HG02623 (cell line): ENCODE measurements around the gene GRHL1.

Experiments
- ATAC-seq: cut with Tn5 transposase; IDR thresholded peaks from one replicate; pipeline ENCODE4 v1.9.1; 2021; ENCODE audit warnings: moderate library complexity; ENCODE audit not compliant: unreplicated experiment

Gene GRHL1

DNA sequence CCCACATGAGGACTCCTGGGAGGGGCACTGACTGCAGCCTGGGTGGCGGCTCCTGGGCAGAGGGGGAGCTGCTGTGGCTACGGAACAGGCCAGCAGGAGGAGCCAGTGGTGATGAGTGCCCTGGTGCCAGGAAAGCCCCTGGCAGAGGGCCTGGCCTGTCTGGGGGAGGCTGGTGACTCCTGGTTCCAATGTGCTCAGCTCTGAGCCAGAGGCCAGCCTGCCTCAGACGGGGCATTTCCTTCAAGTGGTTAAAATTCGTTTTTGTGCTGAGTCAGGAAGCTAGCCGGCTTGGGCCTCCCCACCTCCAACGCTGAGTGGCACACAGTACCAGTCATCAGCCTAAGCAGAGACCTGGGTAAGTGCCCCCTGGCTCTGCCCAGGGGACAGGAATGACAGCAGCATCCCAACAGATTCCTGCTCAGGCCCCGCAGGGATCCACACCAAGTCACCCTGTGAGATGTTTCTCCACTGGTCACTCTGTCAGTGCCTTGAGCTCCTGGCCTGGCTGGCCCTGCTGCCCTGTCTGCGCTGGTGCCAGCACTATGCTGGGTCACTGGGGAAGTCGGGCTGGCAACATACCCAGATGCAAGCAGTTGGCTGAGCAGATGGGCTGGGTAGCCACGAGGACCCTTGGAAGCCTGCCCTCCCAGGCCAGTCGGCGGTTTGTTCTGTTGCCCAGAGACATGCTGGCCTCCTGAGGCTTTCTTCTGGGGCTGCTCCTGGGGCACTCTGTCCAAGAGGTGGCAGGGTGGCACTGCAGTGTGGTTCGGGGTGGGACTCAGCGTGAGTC lies 84.8 kb downstream of the GRHL1 start:
- no peak for ATAC-seq

DNA sequence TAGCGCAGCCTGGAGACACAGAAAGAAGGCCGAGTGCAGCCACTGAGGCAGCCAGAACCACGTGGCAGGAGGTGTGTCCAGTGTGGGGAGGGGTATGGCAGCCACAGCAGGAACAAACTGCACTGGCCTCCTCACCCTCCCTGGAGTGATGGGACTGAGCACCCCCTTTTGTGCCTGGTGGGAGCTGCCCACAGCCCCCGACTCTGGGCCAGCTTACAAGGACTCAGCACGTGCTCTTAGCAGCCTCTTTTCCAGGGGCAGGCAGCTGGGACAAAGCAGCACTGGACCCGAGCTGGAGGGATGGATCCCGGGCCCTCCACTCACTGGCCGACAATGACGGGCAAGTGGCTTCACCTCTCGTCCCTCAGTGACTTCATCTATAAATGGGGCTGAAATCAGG lies 86.6 kb downstream of the GRHL1 start:
- no peak for ATAC-seq

DNA sequence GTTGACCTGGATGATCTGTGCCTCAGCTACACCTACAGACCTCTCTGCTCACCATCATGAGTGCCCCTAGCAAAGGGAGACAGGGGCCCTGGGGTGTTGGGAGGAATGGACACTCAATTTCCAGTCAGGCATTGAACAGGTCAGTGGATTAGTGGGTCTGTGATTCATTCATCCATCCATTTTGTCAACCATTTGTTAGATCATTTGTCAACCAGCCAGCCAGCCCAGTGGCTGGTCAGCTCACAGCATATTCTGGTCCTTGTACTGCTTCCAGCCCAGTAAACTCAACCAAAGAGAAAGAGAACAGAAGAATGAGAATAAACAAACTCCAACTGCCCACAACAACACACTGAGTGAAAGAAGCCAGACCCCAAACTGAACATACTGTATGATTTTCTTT lies 87.2 kb downstream of the GRHL1 start:
- no peak for ATAC-seq

DNA sequence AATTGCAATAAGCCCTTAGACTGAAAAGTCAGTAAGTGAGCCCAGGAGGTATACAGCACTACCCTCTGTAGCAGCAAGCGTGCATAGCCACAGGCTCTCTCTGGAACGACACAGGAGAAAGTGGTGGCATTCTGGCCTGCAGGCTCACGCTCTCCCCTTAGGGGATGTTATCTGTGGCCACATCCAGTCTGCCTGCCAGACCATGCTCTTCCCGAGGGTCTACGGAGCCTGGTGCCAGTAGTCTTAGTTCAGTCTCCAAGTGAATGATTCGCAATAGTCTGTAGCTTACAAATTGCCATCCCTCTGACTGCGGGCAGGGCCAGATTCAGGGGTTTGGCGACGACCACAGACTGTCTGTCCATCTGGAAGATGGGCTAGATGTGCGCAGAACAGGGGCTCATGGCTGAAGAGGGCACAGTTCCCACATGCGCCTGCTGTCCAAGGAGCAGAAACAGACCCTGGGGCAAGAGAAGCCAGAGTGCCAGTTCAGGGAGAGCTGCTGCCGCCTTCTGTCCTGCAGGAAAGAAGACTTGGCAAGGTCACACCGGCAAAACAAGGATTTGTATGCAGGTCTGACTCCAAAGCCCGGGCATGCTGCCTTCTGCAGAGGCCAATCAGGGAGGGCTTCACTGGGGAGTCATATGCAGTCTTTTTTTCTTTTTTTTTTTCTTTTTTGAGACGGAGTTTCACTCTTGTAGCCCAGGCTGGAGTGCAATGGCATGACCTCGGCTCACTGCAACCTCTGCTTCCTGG lies 88.3 kb downstream of the GRHL1 start:
- ATAC-seq: no peak

DNA sequence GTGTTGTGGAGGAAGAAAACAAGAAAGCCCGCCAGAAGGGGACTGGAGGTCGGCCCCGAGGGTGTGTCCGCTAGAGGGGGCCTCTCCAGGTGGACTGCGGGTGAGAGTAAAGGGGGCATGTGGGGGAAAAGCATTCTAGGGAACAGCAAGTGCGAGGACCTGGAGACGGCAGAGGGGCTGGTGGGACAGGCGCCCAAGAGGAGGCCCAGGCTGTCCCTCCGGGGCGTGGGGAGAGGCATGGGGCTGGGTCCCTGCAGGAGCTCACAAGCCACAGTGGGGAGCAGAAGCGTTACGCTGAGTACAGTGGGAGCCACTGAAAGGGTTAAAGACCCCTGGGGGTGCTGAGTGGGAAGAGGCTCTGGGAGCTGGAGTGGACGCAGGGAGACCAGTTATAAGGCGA lies 90.2 kb downstream of the GRHL1 start:
- ATAC-seq: no peak

DNA sequence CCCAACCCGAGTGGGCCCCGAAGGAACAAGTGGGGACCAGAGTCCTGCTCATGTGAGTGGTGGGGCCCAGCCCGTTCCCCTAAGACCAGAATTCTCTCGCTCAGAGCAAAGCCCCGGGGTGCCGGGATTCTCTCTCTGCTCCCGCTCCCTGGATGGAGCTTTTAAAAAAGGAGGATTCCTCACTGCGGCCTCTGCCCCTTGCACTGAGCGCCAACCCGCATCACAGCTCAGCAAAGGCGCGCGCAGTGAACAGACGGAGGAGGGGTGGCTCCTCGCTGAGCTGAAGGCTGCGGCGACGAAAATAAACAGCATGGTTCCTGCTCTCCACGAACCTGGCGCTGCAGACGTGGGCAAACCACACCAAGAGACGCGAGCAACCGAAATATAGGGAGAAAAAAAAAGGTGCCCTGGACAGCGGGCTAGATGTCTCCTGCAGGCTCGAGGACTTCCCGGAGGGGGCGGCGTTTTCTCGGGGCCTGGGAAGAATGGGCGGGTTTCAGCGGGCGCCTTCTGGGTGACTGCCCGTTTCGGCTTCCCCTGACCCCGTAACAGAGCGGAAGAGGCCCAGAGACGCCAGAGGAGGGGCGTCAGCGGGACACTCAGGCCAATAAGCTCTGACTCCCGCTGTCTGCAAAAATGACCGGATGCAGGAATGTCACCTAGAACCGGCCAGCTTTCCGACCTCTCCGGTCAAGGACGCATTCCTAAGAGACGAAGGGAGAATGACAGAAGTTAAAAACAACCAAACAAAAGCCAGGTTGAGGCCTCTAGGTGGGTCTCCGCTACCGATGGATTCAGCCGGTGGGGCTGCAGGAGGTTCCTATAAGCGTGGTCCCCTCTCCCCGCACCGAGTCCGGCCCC lies 91.0 kb downstream of the GRHL1 start:
- no peak for ATAC-seq

DNA sequence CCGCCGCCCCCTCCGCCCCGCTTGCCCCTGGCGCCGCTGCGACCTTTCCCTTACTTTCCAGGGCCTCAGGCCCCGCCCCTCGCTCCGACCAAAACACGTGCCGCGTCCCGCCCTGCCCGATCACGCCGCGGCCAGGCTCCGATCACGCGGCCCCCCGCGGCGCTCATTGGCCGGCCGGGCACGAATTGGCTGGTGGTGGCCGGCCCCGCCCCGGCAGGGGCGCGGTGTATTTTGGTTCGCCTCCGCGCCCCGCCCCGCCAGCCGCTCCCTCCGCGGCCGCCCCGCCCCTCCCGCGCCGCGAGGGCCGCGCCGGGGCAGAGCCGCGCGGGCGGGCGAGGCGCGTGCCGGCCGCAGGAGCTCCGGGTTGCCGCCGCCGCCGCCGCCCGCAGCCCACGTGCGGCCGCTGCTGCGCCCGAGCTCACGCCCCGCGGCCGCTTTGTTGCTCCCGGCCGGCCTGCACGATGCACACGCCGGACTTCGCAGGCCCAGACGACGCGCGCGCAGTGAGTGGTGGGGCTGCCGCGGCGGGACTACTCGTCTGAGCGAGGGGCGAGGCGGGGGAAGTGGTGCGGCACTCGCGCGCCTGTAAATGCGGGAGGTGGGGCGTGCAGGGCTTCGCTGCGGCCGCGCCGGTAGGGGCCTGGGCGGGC lies 91.9 kb downstream of the GRHL1 start, which contains the start of gene KLF11:
Gene KLF11, plus strand, starts transcription at position 295 of the 650 bp plus-strand sequence. Its CDS starts 167 bp downstream, at position 462.
- ATAC-seq: peak; percentile 63

DNA sequence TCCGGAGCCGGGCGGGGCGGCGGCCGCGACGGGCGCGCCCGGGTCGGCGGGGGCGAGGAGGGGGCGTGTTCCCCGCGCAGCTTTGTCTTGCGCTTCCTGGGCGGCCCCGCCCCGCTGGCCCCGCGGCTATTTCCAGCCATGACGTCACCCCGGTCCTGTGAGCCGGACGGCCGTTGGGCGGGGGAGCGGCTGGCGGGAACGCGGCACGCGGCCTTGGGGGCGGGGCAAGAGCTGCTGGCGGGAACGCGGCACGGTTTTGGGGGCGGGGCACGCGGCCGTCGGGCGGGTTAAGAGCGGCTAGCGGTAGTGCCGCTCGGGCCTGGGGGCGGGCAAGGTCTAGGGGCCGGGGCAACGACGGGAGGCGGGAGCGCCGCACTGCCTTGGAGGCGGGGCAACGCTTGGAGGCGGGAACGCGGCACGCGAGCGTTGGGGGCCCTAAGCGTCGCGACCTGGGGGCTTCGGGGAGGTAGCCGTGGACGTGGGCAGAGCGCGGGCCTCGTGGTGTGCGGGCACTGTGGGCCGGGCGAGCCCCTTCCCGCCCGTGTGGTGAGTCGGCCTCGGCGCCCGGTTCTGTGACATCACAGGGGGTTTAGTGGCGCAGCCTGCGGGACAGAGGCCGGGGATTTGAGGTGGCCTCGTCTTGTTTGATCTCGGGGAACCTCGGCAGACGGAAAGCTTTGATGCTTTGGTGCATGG lies 92.6 kb downstream of the GRHL1 start:
- ATAC-seq: peak; percentile 33

DNA sequence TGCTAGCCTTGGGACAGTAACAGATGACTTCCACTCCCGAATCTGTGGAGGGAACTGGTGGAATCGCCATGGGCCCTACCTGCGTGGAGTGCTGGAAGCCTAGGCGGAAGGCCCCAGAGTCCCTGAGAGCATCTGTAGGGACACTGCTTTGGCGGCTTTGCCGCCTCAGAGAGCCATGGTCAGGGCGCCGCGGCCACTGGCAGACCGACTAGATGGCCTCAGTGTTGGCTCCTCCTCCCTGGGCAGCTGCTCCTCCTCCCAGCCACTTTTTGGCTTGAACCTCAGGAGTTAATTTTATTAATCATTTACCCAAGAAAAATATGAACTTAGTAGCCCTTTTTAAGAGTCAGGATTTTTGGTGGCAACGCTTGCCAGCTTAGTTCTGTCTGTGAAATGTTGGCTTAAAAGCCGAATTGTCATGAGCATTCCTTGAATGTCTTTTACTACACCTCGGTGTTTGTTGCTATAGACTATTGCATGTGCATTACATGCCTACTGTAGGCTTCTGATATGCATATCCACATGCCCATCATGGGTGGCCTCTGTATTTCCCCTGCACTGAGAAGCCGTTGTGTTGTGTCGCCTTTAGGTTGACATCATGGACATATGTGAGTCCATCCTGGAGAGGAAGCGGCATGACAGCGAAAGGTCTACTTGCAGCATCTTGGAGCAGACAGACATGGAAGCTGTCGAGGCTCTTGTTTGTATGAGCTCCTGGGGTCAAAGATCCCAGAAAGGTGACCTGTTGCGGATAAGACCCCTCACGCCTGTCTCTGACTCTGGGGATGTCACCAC lies 94.3 kb downstream of the GRHL1 start:
- ATAC-seq: no peak

DNA sequence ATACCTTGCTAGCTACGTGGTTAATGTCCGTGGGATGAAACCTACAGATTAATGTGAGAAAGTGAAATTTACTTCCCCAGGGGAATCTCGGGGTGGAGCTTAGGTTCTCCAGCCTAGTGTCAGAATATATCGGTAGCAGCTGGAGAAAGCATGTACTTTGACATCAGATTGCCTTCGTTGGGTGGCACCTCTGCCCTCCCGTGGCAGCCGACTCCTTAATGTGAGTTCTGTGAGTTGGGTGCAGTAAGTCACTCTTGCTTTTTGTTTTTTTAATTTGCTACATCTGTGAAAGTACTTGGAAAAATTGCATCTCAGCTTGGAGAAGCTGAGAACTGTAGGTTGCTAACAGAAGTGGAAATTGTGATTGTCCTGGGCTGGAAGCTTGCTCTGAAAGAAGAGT lies 95.4 kb downstream of the GRHL1 start:
- ATAC-seq: no peak

DNA sequence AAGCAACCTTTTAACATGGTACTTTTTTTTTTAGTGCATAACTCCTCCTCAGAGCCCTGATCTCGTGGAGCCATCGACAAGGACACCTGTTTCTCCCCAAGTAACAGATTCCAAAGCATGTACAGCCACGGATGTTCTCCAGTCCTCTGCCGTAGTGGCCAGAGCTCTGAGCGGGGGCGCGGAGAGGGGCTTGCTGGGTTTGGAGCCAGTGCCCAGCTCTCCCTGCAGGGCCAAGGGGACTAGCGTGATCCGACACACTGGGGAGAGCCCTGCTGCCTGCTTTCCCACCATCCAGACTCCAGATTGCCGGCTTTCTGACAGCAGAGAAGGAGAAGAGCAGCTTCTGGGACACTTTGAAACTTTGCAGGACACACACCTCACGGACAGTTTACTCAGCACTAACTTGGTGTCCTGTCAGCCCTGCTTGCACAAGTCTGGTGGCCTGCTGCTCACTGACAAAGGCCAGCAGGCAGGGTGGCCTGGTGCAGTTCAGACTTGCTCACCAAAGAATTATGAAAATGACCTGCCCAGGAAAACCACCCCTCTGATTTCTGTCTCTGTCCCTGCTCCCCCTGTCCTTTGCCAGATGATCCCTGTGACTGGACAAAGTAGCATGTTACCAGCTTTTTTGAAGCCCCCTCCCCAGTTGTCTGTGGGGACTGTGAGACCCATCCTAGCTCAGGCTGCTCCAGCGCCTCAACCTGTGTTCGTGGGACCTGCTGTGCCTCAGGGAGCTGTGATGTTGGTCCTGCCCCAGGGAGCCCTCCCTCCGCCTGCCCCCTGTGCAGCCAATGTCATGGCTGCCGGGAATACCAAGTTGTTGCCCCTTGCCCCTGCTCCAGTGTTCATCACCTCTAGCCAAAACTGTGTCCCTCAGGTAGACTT lies 96.4 kb downstream of the GRHL1 start:
- no peak for ATAC-seq

DNA sequence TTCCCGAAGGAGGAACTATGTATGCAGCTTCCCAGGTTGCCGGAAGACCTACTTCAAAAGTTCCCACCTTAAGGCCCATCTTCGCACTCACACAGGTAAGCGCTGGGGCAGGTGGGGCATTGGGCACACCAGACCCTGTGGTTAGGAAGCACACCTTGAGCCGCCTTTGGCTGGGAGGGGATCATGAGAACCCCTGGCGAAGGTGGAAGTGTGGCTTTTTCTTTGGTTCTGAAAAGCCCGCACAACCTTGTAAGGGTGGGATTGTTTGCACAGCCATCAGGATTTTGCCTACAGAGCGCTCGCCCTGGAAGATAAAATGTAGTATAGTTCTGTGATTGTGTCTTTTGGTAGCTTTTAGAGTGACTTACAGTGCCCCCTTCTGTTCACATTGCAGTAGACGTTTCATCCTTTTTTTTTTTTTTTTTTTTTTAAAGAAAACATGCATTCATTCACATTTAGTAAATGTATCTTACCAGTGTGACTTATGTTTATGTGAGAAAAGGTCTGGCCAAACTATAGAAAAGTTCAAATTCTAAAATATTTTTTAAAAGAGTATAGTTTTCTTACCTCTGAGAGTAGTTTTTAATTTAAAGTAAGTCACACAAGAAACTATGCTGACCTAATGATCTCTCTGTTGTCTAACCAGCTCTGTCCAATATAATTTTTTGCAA lies 97.1 kb downstream of the GRHL1 start:
- no peak for ATAC-seq
